ENCODE measurements around the gene PCSK7. TPM values are rescaled to one million over a fixed set of nuclear protein-coding genes. Genes with fewer than 3 reads are reported as not detected.

The PCSK7 gene
- total RNA-seq, 6 donors from 2014 or later, result 45.0 to 138 (median 63.8) TPM

DNA sequence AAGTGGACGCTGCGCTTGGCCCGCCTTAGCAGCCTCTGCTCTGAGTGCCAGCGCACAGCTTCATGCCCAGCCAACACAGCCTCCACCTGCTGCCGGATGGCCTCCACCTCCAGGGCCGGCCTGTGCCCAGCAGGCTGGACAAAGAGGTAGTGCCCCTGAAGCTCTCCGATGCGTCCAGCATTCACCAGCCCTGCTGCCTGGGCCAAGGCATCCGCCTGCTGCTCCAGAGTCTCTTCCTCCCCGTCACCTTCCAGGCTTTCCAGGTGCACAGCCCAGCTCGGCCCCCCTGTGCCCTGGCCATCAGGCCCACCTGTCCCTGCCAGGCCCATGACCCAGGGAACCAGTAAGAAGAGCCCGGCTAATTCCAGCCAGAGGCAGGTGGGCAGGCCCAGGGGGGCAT, 2.5 kb downstream of the PCSK7 start:
- no peaks in the 10 kb centered on the region for H3K9me3 ChIP-seq
- 96 to 98% methylated on average over 10 to 12 of the region's 12 CpGs for WGBS, 2 donors
- no peak overlapping the region for H3K27ac ChIP-seq
- ATAC-seq (ENCODE audit: low FRiP score in 2 of 2) (no peak), DNase-seq (peak in 1 of 2 donors; percentile 65)
- H3K4me1 ChIP-seq, result peaks cover 21 to 38% (median 25%) of the 10 kb centered on the region in 4 donors
- no peak for TF ChIP-seq POLR2AphosphoS5 (IDR thresholded peaks at IDR 0.05)
- no peak for TF ChIP-seq POLR2A (IDR thresholded peaks at IDR 0.05)
- no peak for TF ChIP-seq CTCF (IDR thresholded peaks at IDR 0.05)
- no peak for TF ChIP-seq EP300 (IDR thresholded peaks at IDR 0.05)
- no peaks in the 10 kb centered on the region for H3K27me3 ChIP-seq
- H3K36me3 ChIP-seq, result peaks cover 7 to 53% (median 34%) of the 10 kb centered on the region in 4 donors
- no peak overlapping the region for H3K4me3 ChIP-seq

- no peak for ATAC-seq (ENCODE audit: low FRiP score in 2 of 2)
- no peaks in the 10 kb centered on the region for H3K9me3 ChIP-seq
- H3K4me1 ChIP-seq, result peaks cover 13 to 25% (median 15%) of the 10 kb centered on the region in 4 donors
- no peaks in the 10 kb centered on the region for H3K27me3 ChIP-seq
- no peak overlapping the region for H3K27ac ChIP-seq
- TF ChIP-seq POLR2AphosphoS5 (IDR thresholded peaks at IDR 0.05), result no peak
- TF ChIP-seq EP300 (IDR thresholded peaks at IDR 0.05), result no peak
- no peak for TF ChIP-seq POLR2A (IDR thresholded peaks at IDR 0.05)
- TF ChIP-seq CTCF (IDR thresholded peaks at IDR 0.05), result no peak
- no peak overlapping the region for H3K4me3 ChIP-seq
- WGBS, 2 donors, result 93 to 98% methylated on average over 11 of the region's 11 CpGs
- DNase-seq, result no peak
- H3K36me3 ChIP-seq, result peaks cover 11 to 66% (median 46%) of the 10 kb centered on the region in 4 donors
Observed at GRCh38 chr11:117228091-117228490, 3.8 kb downstream of the PCSK7 start.

- H3K27me3 ChIP-seq, result no peaks in the 10 kb centered on the region
- H3K9me3 ChIP-seq, result no peaks in the 10 kb centered on the region
- ATAC-seq (ENCODE audit: low FRiP score in 2 of 2) (peak; percentile 85 to 89), DNase-seq (peak in 1 of 2 donors; percentile 39)
- TF ChIP-seq CTCF (IDR thresholded peaks at IDR 0.05) (peak; percentile 67 to 84 (median 78)), EP300 (IDR thresholded peaks at IDR 0.05) (no peak)
- 70 to 71% methylated on average over 16 to 19 of the region's 19 CpGs for WGBS, 2 donors
- H3K4me1 ChIP-seq, result peaks cover 12 to 25% (median 15%) of the 10 kb centered on the region in 4 donors
- H3K27ac ChIP-seq, result no peak overlapping the region
- H3K36me3 ChIP-seq, result peaks cover 11 to 80% (median 51%) of the 10 kb centered on the region in 4 donors
- no peak overlapping the region for H3K4me3 ChIP-seq
Observed at GRCh38 chr11:117226388-117227385, 5.2 kb downstream of the PCSK7 start.

GRCh38 chr11:117225553-117226170, 6.2 kb downstream of the PCSK7 start:
- Histone ChIP-seq H3K36me3 (peaks cover 11 to 90% (median 60%) of the 10 kb centered on the region in 4 donors), H3K4me3 (no peak overlapping the region), H3K27ac (no peak overlapping the region), H3K27me3 (no peaks in the 10 kb centered on the region), H3K9me3 (no peaks in the 10 kb centered on the region), H3K4me1 (peaks cover 11 to 16% (median 13%) of the 10 kb centered on the region in 4 donors)
- no peak for TF ChIP-seq POLR2AphosphoS5 (IDR thresholded peaks at IDR 0.05)
- no peak for TF ChIP-seq POLR2A (IDR thresholded peaks at IDR 0.05)
- no peak for TF ChIP-seq CTCF (IDR thresholded peaks at IDR 0.05)
- no peak for TF ChIP-seq EP300 (IDR thresholded peaks at IDR 0.05)
- DNase-seq (no peak), ATAC-seq (ENCODE audit: low FRiP score in 2 of 2) (no peak)
- 94 to 95% methylated on average over 9 of the region's 9 CpGs for WGBS, 2 donors
